SKM-1 (cell line): ENCODE results near the gene UQCC2.
A peak's percentile ranks its signal among the peaks of the same experiment; 100 is the strongest.

Experiments
- DNase-seq: peaks from one replicate; lab custom pipeline; 2025; ENCODE audit not compliant: unreplicated experiment; lab: John Stamatoyannopoulos, UW

The UQCC2 gene

DNA sequence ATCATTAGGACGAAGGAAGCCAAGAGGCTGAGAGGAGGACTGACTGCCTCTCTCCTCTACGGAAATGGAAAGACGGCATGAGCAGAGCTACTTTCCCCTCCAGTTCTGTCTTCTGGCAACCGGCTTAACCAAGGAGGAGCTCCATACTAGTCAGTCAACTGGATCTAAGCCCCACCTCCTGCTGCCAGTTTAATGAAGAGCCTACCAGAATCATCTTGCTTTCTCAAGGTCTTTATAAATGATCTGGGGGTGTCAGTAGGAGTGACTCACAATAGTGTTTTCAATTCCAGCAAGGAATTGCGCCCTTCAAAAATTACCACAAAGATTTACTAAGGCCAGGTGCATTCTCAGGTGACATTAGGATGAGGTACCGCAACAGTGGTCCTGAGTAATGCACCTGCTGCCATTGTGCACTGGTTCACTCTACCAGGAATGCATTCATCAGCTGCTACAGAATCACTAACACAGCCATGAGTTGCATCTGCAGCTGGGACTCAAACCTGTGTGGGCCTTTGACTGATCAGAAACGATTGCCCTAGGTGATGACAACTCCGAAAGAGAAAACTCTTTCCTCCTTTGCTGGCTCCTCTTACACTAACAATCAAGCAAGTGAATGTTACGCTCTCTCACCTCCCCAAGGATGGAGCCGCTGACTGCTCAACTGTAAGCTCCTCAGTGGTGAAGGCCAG lies 2.8 kb downstream of the UQCC2 start:
- DNase-seq = no peak

DNA sequence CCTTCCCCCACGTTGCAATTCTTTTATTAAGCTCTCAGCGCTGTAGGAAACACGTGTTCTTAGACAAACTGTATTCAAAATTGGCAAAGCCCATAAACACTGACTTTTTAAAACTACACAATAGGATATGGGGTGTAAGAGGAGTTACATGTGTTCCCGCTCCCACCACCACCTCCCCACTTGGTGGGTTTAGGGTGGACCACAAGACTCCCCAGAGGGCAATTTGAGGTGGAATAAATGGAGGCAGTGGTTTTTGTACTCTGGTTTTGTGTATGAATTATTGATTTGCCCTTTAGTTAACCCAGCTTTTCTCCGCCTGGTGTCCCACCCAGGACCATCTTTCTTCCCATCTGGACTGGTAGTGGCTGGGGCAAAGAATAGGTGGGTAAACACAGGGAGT lies 3.7 kb downstream of the UQCC2 start:
- DNase-seq = no peak

DNA sequence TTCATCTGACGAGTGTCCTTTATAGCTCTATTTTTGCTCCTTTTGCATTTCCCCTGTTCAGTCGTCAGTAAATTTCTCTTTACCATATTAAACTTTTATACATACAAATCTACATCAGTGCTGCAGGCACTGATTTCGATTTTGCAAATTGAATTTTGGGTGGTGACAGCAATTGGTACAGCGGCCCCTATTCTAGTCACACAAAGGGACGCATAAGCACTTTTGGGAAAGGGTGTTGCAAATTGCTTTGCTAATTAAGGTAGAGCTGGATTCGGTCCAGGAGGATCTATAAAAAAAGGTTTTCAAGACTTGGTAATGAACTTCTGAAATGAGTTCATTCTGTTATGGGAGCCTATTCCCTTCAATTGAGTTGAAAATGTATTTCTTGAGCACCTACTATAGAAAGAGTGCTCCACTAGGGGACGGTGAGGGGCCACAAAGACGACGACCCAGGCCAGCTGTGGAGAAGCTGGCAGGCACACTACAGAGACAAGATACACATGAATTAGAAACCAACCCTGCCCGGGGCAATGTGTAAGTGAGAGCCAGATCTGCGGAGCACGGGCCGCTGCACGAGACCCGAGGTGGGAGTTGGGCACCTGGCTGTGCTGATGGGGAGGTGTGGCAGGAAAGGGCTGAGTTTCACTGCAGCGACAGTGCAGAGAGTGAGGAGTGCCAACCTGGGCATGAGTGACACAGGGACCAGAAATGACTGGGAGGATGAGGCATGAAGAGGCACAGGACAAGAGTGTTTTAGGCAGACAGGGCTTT lies 5.4 kb downstream of the UQCC2 start:
- no peak for DNase-seq

DNA sequence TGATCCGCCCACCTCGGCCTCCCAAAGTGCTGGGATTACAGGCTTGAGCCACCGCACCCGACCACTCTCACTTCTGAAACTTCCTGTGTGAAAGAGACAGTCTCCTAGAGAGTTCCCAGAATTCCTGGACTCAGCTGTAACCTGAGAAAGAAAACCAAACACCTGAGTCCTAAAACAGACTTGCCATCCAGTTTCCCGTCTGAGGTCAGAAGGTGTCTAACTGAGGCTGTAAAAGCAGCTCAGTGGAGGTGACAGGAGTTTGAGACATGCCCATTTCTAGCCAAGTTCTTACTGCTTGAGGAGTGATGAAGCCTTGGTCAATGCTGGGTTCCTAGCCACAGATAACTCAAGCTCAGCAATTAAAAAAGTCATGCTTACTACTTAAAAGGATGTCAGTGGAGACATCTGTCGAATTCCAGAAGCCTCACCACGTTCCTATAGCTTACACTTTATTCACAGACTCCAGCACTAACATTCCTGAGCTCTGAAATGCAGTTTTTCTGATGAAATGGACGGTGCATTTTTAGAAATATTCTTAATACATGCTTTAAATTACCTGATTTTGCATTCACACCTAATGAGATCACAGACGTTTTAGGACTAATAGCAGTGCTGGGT lies 6.1 kb downstream of the UQCC2 start:
- no peak for DNase-seq

DNA sequence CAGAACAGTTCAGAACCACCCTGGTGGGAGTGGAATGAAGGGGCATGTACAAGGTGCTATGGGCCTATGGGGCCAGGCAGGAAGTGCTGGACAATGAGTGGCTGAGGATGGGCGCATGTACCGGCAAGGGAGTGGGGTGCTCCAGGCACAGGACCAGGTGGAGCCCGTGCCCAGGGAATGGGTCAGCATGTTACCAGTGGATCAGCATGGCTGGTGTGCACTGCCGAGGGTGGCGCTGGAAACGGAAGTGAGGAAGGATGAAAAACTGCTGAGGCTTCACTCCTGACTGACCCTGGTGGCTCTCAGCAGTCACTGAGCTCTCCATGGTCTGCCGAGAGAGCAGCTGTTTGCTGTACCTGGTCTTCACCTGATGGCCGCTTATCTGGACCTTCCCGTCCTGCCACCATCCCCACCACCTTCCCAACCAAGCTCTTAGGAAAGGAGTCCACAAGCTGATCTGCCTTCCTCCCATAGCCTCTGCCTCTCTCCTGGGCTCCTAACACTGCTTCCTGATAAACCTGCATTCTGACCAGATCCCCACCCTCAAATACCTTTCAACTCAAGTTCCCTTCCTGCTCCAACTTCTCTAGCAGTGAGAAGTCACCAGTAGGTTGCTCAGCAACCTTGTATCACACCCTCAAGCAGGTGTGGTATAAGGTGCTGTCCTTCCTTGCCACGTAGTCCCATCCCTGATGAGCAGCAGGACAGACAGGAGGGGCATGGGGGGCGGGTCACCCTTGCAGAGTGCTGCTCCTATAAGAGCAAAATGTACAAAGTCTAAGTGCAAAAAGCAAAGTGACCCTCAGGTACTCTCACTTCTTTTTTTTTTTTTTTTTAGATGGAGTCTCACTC lies 7.1 kb downstream of the UQCC2 start:
- no peak for DNase-seq

DNA sequence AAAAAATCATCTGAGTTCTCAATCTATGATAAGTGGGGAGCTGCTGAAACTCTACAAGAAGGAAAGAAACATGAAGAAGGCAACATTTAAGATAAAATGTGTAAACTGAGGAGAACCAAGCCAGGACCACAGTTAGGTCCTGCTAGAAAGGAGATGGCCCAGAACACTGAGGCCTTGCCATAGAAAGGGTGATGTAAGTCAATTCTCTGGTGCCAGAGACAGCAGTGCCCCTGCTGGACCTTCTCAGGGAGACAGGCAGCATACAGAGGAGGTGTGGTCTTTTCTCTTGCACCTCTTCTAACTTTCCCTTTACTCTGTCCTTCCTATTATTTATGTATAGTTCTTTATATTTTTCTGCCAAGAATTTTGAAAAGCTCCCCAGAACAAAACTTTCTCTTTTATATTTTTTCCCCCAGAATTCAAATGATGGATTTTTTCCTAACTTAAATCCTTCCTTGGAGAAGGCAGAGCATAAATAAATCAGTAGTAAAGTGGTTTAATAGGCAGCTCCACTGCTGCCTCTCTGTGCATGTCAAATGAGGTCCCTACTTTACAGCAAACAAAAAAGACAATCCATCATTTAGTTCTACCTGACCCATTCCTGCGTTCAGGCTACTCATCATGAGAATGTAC lies 9.0 kb downstream of the UQCC2 start:
- peak; percentile 35 for DNase-seq

DNA sequence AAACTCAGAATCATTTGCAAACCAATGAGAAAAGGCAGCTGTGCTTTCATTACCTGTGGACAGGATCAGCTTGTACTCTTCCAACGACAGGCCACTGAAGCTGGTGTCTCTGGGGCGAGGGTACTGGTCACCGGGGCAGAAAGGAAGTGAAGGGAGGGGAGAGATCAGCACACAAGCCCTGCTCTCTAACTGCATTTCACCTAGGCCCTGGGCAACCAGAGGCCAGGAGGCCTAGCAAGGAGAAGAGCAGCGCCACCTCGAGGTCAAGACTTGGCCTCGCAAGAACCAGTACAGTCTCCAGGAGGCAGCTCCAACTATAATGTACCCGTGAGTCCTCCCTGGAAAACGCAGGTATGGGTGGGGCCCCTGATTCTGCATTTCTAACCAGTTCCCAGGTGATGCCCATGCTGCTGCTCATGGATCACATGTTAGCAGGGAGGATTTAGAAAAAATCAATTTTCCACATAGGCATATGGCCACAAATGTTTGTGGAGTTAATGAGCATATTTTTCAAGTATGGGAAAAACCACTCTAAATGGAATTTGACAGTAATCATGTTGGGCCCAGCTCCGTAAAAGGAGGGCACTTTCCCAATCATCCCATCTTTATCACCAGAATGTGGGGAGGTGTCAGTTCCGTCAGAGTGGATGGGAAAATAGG lies 11.0 kb downstream of the UQCC2 start:
- DNase-seq = no peak

DNA sequence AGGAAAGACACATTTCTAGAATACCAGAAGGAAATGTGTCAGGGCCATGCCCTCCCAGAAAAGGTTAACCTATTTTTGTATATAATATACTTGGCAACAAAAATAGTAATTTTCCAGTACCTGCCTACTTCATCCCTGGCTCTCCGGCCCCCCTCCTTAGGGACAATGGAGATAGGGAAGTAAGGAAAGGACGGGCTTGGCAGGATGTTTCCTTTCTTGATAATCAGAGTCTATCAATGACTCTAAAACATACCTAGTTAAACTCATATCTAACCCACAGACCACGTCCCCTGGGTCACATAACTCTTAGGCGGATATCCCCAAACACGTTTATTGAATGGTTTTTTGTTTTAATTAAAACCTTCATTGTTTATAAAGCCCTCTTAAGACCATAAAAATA lies 11.8 kb downstream of the UQCC2 start:
- no peak for DNase-seq

DNA sequence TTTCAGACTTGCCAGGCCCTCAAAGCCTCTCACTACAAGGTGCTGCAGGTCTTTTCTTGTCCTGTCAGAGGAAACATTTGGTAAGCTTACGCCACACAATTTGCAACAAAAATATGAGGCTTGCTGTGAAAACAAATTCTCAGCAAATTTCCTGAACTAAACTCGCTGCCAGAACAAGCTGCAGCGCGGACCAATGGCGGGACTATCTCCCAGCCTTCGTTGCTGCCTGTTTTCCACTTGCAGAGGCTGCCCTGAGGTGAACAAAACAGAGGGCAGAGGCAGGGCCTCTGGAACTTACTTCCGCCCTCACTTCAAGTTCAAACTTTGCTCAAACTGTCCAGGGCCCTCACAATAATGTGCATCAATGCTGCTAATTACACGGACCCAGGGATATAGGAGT lies 12.4 kb downstream of the UQCC2 start:
- DNase-seq = no peak

DNA sequence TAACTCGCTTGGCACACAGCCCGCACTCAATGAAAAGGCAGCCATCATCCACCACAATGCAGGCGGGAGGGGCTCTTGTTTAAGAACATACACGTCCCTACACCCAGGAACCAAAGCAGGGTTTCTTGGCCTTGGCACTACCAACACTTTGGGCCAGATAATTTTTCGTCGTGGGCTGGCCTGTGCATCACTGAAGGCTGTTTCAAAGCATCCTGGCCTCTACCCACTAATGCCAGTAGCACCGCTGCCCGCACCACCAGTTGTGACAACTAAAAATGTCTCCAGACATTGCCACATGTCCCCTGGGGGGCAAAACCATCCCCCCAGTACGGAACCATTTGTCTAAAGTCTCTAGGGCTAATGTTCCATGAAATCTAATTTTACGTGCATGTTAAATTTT lies 13.0 kb downstream of the UQCC2 start:
- no peak for DNase-seq

DNA sequence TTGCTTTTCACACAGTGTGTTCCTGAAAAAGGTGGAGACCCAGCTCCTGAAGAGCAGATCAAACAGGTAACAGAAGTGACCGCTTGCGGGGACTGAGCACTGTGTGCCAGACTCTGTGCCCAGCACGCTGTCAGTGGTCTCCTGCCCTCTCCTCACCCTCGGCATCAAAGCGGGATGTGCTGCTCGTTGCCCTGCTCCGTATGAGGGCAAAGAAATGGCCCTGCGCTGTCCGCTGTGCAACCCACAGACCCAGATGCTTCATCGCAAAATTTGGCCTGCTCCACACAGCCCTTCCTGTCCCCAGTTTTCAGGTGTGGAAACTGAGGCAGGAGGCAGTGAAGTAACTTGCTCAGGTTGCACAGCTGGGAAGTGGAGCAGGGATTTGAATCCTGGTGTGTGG lies 13.7 kb downstream of the UQCC2 start:
- no peak for DNase-seq

DNA sequence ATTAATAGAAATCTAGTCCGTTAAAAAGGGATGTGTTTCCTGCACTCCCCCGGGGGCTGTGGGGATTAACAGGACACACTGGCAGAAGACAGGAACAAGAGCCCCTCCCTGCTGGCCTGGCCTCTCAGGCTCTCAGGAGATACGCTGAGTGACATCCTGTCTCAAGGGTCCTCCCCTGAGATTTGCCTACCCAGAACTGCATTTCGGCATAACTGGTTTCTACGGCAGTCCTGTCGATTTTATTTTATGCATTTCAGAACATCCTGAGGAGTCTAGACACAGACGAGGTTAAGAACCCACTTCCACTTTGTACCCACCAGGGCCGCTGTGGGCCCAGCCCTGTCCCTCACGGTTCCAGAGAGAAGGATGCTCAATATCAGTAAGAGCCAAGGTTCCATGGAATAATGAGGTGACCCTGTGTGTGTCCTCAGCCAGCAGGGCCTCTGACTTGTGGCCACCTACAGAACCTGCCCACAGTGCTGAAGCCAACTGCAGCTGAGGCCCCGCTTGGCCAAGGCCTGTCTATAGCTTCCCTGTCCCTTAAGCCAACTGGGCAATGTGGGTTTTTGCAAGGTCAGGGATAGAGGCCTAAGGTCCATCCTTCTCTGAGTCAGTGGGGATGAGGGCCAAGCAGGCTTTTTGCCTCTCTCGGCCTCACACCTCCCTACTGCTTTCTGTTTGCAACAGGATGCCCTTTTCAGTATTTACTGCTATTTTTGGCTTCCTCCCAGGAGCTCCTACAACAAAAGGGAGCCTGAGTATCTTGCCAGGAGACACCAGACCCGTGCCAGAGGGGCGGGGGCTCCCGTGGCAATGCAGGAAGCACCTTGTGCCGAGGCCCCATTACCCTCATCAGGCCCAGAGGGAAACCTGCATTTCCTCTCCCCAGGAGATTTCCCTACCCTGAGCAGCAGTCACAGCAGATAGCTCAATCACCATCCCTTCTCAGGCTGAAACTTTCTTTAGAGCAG lies 14.7 kb downstream of the UQCC2 start:
- DNase-seq = no peak

DNA sequence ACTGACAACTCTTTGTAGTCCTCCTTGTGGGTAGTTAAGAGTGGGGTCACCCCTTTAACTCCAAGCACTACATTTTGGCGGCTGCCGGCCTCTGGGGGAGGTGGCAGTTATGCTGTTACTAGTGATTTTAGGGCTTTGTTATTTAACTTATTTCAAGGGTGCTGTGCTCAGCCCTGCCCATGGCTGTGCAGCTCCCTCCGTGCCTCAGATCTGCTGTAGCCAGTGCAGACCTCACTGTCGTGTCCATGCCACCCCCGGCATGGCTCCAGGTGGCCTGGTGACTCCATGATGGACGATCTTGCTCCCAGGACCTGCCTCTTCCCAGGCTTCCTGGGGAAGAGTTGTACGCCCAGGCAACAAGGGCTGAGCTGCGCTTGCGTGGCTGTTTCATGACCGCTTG lies 15.4 kb downstream of the UQCC2 start:
- DNase-seq = no peak

DNA sequence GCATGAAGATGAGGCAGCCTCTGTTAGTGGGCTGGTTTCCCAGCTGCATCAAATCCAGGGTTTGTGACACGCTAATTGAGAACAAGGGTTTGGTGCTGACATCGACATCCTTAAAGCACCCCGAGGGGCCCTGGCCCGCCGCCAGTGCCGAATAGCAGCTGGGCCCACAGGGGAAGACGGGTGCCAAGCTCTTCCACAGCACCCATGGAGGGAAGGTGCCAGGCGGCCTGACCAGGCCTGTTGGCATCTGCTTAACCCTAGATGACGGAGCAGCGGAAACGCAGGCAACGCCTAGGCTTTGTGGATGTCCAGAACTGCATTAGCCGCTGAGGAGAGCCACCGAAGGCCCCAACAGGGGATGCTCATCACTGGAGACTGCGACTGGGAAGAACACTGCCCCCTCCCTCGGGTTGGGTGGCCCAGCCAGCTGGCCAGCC lies 16.0 kb downstream of the UQCC2 start:
- no peak for DNase-seq

DNA sequence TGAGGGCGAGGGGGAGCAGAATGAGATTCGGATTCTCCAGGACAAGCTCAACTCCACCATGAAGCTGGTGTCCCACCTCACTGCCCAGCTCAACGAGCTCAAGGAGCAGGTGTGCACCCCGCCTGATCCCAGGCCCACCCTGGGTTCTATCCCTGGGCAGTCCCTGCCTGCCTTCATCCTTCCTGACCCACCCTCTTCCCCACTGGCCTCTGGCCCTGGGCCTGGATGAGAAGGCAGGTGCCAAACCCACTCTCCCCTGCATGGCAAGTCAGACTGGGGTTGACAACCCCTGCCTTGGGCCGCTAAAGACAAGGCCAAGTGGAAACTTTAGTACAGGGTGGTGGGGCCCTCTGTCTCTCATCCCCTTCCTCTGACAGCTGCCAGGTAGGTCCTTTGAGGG lies 16.5 kb downstream of the UQCC2 start:
- DNase-seq = no peak

DNA sequence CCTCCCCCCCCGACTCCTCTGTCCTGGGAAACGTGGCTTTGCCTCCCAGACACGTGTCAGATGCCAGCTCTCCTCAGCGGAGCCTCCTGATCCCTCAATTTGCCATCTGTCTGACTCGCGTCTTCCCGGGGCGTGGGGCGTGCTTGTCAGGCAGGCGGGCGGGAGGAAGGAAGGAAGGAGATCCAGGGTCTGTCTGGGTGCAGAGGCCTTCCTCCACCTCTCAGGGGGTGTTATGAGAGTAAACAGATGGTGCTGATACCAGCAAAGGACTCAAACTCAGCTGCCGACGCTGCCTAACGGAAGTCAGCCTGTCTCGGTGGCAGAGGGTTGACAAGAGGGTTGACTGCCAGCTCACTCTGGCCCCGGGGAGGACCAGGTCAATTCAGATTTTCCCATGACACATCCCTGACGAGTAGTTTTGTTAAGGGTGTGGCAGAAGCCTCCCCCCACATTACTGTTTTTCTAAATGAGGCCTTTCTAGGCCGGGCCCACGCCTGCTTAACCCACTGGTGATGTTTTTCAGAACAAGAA lies 17.0 kb downstream of the UQCC2 start:
- DNase-seq = no peak

DNA sequence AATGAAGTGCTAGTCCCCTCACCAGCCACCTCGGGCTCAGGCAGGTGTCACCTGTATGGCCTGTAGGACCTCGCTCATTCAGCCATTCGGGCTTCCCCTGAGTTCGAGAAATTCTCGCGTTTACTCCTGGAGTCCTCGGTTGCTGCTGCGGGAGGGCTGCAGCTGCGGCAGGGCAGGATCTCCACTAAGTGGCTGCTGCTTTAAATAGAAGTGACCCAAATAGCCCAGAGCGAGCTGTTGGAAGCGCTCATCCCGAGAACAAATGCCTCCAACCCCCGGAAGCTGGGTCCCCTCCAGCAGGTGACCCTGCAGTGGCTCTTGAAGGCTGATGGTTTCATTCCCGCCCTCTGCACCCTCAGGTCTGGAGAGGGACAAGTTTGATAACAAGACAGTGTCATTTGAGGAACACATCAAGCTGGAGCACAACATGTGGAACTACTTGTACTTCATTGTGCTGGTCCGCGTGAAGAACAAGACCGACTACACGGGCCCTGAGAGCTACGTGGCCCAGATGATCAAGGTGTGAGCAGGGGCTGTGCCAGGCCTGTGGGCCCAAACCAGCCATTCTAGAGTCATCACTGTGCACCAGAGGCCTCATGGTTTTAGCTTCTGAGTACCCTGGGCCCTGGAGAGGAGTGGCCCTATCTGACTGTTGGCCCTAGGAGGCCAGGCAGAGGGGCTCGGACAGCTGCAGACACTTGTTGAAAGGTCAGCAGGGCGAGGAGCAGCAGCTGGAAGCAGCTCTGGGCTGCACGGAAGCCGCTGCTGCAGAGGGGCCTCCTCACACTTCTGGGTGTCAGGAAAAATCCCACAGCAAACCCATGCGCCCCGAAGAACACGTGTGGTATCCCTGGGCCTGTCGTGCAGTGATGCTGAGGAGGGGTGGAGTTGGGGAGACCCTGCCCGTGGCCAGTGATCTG lies 18.1 kb downstream of the UQCC2 start:
- DNase-seq = no peak

DNA sequence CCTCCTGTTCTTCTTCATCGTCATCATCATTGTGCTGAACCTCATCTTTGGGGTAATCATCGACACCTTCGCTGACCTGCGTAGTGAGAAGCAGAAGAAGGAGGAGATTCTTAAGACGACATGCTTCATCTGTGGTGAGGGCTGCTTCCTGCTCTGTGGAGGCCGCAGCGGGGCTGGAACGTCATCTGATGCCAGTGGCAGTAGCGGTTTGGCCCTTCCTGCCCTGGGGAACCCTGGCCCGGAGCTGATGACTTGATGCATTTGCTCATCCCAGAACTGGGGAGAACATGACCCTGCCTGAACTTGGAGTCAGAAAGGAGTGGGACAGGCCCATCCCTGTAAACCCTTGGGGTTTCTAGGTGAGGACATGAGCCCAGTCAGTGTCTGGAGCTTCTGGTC lies 18.7 kb downstream of the UQCC2 start:
- no peak for DNase-seq
